Subcutaneous adipose tissue (tissue), 4 donors: ENCODE measurements around the gene TEF. TPM values are rescaled to one million over a fixed set of nuclear protein-coding genes. Genes with fewer than 3 reads are reported as not detected.

Source experiments
- small RNA-seq: library from RNA; depleted of rRNA; stranded (forward); fragments of <200 nt; gene quantifications from one replicate; pipeline ENCODE3, GENCODE V24; 2016
- total RNA-seq, 4 donors: library from RNA; depleted of rRNA; stranded (reverse); fragments of >200 nt; gene quantifications; one replicate each; pipeline ENCODE4 v1.1.0, GENCODE V29; 2016

The TEF gene
- total RNA-seq, 4 donors from 2014 or later: 12.1 to 30.1 (median 18.5) TPM

Small RNA genes lying within 50 kb of the gene (small RNA-seq; reads per million reads assigned to genes)
- not detected for gene RNU6-495P

Other genes starting within 250 kb of the TEF start
- gene L3MBTL2, start 176.6 kb upstream of the TEF start, total RNA-seq: 10 to 100 TPM in 3 of 4 donors, 1 to 10 TPM in 1; 7.0 to 19.4 (median 12.4) TPM
- 1 to 10 TPM in 2 of 4 donors, under 1 TPM in 1, not detected in 1; 0.85 to 3.4 (median 2.0) TPM for gene CHADL, start 141.0 kb upstream of the TEF start, total RNA-seq
- 10 to 100 TPM; 21.0 to 32.8 (median 28.4) TPM for gene RANGAP1, start 95.8 kb upstream of the TEF start, total RNA-seq
- 10 to 100 TPM; 14.4 to 52.6 (median 21.1) TPM for gene ZC3H7B, start 80.4 kb upstream of the TEF start, total RNA-seq
- gene TOB2, start 64.9 kb downstream of the TEF start, total RNA-seq: 10 to 100 TPM; 35.5 to 80.6 (median 43.9) TPM
- 10 to 100 TPM; 17.3 to 48.4 (median 34.6) TPM for gene PHF5A, start 86.8 kb downstream of the TEF start, total RNA-seq
- 100 to 1,000 TPM in 1 of 4 donors, 10 to 100 TPM in 3; 78.7 to 218 (median 90.0) TPM for gene ACO2, start 87.2 kb downstream of the TEF start, total RNA-seq
- 10 to 100 TPM; 10.2 to 30.3 (median 19.9) TPM for gene POLR3H, start 162.5 kb downstream of the TEF start, total RNA-seq
- gene CSDC2, start 179.1 kb downstream of the TEF start, total RNA-seq: under 1 TPM in 2 of 4 donors, not detected in 2; 0.22 to 0.51 TPM
- 100 to 1,000 TPM in 1 of 4 donors, 10 to 100 TPM in 3; 38.6 to 182 (median 81.7) TPM for gene PMM1, start 207.9 kb downstream of the TEF start, total RNA-seq
- gene DESI1, start 239.1 kb downstream of the TEF start, total RNA-seq: 10 to 100 TPM in 3 of 4 donors, 1 to 10 TPM in 1; 9.2 to 29.0 (median 17.8) TPM
- 100 to 1,000 TPM; 151 to 186 (median 169) TPM for gene XRCC6, start 239.4 kb downstream of the TEF start, total RNA-seq